HG02943 (cell line): ENCODE results near the gene CSMD2.

ENCODE experiments used
- ATAC-seq: cut with Tn5 transposase; IDR thresholded peaks from one replicate; pipeline ENCODE4 v1.9.1; 2021; ENCODE audit warnings: mild to moderate bottlenecking, low read depth, moderate library complexity; ENCODE audit not compliant: unreplicated experiment

CSMD2 gene

GRCh38 chr1:33828059-33828458 lies 337.0 kb downstream of the CSMD2 start:
- ATAC-seq: no peak

- no peak for ATAC-seq
These were observed 338.3 kb downstream of the CSMD2 start for GRCh38 chr1:33826711-33827110.

GRCh38 chr1:33826311-33826710 lies 338.7 kb downstream of the CSMD2 start:
- ATAC-seq: no peak

GRCh38 chr1:33825506-33825905 lies 339.5 kb downstream of the CSMD2 start:
- no peak for ATAC-seq

GRCh38 chr1:33824971-33825370 lies 340.1 kb downstream of the CSMD2 start:
- no peak for ATAC-seq

- no peak for ATAC-seq
These were observed 340.7 kb downstream of the CSMD2 start for GRCh38 chr1:33824321-33824720.

- ATAC-seq: no peak
These were observed 341.2 kb downstream of the CSMD2 start for GRCh38 chr1:33823830-33824229.

GRCh38 chr1:33823401-33823800 lies 341.6 kb downstream of the CSMD2 start:
- no peak for ATAC-seq

- ATAC-seq: no peak
These were observed 342.6 kb downstream of the CSMD2 start for GRCh38 chr1:33822396-33822795.

- ATAC-seq: no peak
These were observed 343.7 kb downstream of the CSMD2 start for GRCh38 chr1:33821291-33821690.

- no peak for ATAC-seq
These were observed 344.2 kb downstream of the CSMD2 start for GRCh38 chr1:33820804-33821203.

- no peak for ATAC-seq
These were observed 345.1 kb downstream of the CSMD2 start for GRCh38 chr1:33819913-33820311.

- no peak for ATAC-seq
These were observed 345.6 kb downstream of the CSMD2 start for GRCh38 chr1:33819290-33819912.

GRCh38 chr1:33818071-33818470 lies 347.0 kb downstream of the CSMD2 start:
- no peak for ATAC-seq

GRCh38 chr1:33815061-33815460 lies 350.0 kb downstream of the CSMD2 start:
- no peak for ATAC-seq

- no peak for ATAC-seq
These were observed 350.9 kb downstream of the CSMD2 start for GRCh38 chr1:33814166-33814565.

GRCh38 chr1:33810571-33810970 lies 354.5 kb downstream of the CSMD2 start:
- ATAC-seq: no peak

GRCh38 chr1:33805988-33806387 lies 359.0 kb downstream of the CSMD2 start:
- no peak for ATAC-seq

GRCh38 chr1:33802268-33802667 lies 362.8 kb downstream of the CSMD2 start:
- no peak for ATAC-seq

- ATAC-seq: no peak
These were observed 367.2 kb downstream of the CSMD2 start for GRCh38 chr1:33797849-33798248.

- ATAC-seq: no peak
These were observed 372.4 kb downstream of the CSMD2 start for GRCh38 chr1:33792651-33793050.

- no peak for ATAC-seq
These were observed 372.8 kb downstream of the CSMD2 start for GRCh38 chr1:33792216-33792615.

- ATAC-seq: no peak
These were observed 373.8 kb downstream of the CSMD2 start for GRCh38 chr1:33791251-33791650.
